GM10248 (cell line): Measurements from ENCODE around the gene PDE6H.

Experiments used
- CTCF ChIA-PET: fragments of 300-600 bp; sonication (Branson Sonifier 250); formaldehyde crosslinking; extraction: SDS; loops from one replicate; lab custom pipeline; 2021; ENCODE audit warnings: antibody characterized with exemption; lab: Yijun Ruan, JAX
- POLR2A ChIA-PET: fragments of 350-650 bp; sonication (Branson Sonifier 250); formaldehyde crosslinking; extraction: SDS; loops from one replicate; lab custom pipeline; 2020; ENCODE audit warnings: antibody characterized with exemption; lab: Yijun Ruan, JAX
- DNase-seq: peaks from one replicate; pipeline ENCODE4 v3.0.0; 2012; ENCODE audit errors: extremely low spot score
- TF ChIP-seq, protein P1 (sequence below): IDR thresholded peaks from 2 replicates; pipeline ENCODE4 v1.5.1; 2012; ENCODE audit warnings: mild to moderate bottlenecking, low read depth; ENCODE audit errors: extremely low read depth, missing control alignments, control extremely low read depth

PDE6H gene

DNA sequence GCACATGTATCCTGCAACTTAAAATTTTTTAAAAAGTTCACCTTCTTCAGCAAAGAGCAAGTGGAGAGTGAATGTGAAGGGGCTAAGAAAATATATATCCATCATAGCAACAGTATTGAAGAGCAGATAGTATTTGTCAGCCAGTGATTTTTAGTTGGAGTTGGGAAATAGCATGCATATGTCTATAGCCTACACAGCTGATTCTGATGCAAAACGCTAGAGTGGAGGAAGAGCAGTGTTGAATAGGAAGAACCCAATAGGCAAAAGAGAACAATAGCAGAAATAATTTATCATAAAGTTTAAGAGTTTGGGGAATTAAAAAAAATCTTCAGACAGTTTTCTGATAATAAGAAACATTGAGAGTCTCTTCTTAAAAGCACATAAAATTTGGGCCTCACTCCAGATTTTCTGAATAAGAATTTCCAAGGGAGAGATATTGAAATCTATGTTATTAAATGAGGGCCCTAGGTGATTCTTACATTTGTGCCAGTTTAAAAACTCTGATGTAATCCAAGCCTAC is 12.0 kb downstream of the PDE6H start:
- ChIA-PET POLR2A (no interaction called here), CTCF (interaction anchor here (1.5 to 3.2 kb wide), 2 partner anchors 11 to 16 kb away, joined by 3 to 17 read pairs; no protein-coding TSS in a partner anchor)
- TF ChIP-seq, protein P1, sequence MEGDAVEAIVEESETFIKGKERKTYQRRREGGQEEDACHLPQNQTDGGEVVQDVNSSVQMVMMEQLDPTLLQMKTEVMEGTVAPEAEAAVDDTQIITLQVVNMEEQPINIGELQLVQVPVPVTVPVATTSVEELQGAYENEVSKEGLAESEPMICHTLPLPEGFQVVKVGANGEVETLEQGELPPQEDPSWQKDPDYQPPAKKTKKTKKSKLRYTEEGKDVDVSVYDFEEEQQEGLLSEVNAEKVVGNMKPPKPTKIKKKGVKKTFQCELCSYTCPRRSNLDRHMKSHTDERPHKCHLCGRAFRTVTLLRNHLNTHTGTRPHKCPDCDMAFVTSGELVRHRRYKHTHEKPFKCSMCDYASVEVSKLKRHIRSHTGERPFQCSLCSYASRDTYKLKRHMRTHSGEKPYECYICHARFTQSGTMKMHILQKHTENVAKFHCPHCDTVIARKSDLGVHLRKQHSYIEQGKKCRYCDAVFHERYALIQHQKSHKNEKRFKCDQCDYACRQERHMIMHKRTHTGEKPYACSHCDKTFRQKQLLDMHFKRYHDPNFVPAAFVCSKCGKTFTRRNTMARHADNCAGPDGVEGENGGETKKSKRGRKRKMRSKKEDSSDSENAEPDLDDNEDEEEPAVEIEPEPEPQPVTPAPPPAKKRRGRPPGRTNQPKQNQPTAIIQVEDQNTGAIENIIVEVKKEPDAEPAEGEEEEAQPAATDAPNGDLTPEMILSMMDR, result no peak
- no peak for DNase-seq

DNA sequence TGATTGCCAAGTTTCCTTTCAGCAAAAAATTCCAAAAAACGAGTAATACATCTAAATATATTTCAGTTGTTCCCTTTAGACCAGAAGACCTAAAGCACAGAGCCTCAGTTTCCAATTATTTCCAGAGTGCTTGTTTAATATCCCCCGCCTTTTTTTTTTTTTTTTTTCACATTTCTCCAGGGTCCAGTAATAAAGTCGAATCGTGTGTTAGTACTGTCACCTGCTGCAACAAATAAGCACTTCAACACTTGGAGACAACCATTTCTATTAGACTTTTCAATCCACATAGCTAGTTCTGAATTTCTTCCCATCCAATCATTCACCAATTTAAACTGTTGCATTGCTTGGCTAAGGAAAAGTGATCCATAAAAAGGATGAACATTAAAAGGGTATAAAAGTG is 13.6 kb downstream of the PDE6H start:
- ChIA-PET POLR2A (no interaction called here), CTCF (no interaction called here)
- TF ChIP-seq, protein P1, result no peak
- no peak for DNase-seq

DNA sequence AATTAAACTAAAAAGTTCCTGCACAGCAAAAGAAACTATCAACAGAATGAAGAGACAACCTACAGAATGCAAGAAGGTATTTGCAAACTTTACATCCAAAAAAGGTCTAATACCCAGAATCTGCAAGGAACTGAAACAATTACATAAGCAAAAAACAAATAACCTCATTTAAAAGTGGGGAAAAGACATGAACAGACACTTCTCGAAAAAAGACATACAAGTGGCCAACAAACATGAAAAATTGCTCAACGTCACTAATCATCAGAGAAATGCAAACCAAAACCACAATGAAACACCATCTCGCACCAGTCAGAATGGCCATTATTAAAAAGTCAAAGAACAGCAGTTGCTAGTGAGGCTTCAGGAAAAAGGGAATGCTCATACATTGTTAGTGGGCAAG is 15.2 kb downstream of the PDE6H start:
- TF ChIP-seq, protein P1, result no peak
- CTCF ChIA-PET, result no interaction called here
- DNase-seq, result no peak
- POLR2A ChIA-PET, result no interaction called here

DNA sequence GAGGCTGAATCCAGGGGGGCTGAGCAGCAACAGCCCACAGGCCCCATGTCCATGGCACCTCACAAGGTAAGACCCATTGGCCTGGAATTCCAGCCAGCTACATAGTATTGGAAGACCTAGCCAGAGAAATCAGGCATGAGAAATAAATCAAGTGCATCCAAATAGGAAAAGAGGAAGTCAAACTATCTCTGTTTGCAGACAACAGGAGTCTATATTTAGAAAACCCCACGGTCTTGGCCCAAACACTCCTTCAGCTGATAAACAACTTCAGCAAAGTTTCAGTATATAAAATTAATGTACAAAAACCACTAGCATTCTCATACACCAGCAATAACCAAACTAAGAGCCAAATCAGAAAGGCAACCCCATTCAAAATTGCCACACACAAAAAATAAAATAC is 16.9 kb downstream of the PDE6H start:
- ChIA-PET POLR2A (interaction anchor here (0.9 kb wide), 1 partner anchor 219 kb away, joined by 4 read pairs; a partner anchor contains a TSS), CTCF (interaction anchor here (1.2 to 1.5 kb wide), 3 partner anchors 9 to 219 kb away, joined by 3 to 4 read pairs (median 3); a partner anchor contains a TSS)
- TF ChIP-seq, protein P1, result no peak
- no peak for DNase-seq

DNA sequence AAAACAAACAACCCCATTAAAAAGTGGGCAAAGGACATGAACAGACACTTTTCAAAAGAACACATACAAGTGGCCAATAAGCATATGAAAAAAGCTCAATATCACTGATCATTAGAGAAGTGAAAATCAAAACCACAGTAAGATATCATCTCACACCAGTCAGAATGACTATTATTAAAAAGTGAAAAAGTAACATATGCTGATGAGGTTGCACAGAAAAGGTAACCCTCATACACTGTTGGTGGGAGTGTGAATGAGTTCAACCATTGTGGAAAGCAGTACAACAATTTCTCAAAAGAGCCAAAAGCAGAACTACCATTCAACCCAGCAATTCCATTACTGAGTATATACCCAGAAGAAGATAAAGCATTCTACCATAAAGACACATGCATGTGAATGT is 18.2 kb downstream of the PDE6H start:
- TF ChIP-seq, protein P1, result no peak
- POLR2A ChIA-PET, result no interaction called here
- CTCF ChIA-PET, result no interaction called here
- DNase-seq, result no peak

DNA sequence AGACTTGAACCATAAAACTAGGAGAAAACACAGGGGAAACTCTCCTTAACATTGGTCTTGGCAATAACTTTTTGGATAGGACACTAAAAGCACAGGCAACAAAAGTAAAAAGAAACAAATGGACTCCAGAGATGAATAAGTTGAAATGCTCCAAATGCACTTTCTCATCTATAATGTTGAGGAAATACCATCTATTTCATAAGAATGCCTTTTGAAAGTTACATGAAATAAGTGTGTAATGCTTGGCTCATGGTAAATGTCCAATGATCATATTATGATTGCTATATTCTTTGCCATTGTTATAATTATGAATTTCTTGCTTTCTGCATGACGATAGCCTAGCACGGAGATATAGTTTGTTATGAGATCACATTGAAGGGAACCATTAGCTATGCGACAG is 19.8 kb downstream of the PDE6H start:
- TF ChIP-seq, protein P1, result no peak

DNA sequence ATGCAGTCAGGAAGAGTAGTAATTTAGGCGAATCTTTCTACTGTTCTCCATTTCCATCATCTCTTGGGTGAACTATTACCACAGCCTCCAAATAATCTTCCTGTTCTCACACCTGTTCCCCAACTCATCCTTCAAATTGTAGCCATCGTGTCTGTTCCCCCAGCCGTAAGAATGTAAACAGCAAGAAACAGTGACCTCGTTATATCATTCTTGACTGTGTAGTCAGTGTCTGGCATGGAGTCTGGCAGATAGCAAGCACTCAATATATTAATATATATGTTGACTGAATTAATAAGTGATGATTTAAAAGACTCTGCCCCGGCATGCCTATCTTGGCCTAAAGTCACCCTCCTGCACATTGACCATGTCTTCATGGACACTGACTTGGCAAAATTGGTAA is 20.3 kb downstream of the PDE6H start:
- no peak for DNase-seq
- CTCF ChIA-PET, result interaction anchor here (0.6 to 6.3 kb wide), 3 partner anchors 12 to 147 kb away, joined by 3 to 85 read pairs (median 5); partner anchors contain the start of gene ART4
- POLR2A ChIA-PET, result no interaction called here
- TF ChIP-seq, protein P1, result no peak

More for the DNA sequence above, 19.8 kb downstream of the PDE6H start:
- ChIA-PET CTCF (interaction anchor here (1.3 to 6.3 kb wide), 3 partner anchors 15 to 217 kb away, joined by 3 to 85 read pairs (median 5); partner anchors contain the start of gene ART4), POLR2A (no interaction called here)
- no peak for DNase-seq
